OCI-LY1 (cell line): ENCODE results near the gene TCERG1.

ENCODE experiments used
- EZH2 ChIP-seq: fragments of 200-600 bp; sonication (generic), shearing (Covaris generic); IDR thresholded peaks from 2 replicates; pipeline ENCODE4 v1.8.0; 2017; ENCODE audit warnings: borderline replicate concordance, mixed run types, mild to moderate bottlenecking, antibody characterized with exemption, low read length, moderate library complexity, mixed read lengths
- TF ChIP-seq, protein P1 (sequence below): fragments of 200-600 bp; sonication (generic), shearing (Covaris generic); IDR thresholded peaks from 2 replicates; pipeline ENCODE4 v1.5.1; 2017; ENCODE audit warnings: mild to moderate bottlenecking, antibody characterized with exemption, low read length, moderate library complexity, mixed read lengths

DNA sequence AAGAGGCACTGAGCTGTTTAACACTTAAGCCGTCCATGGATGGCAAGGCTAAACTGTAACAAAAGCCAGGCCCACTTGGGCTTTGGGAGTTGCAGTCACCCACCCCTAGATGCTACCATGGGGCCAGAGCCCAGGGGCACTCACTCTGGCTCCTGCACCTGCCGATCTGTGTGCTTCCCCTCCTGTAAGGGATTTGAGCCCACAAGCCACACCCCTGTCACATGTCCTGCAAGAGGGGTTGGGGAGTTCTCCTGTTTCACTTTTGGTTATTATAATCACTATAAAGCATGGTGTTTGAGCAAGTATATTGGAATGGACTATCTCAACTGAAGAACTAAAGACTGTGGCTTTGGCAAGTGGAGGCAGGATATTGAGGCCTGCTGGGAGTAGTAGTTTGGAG is 82.9 kb downstream of the TCERG1 start:
- TF ChIP-seq, protein P1, sequence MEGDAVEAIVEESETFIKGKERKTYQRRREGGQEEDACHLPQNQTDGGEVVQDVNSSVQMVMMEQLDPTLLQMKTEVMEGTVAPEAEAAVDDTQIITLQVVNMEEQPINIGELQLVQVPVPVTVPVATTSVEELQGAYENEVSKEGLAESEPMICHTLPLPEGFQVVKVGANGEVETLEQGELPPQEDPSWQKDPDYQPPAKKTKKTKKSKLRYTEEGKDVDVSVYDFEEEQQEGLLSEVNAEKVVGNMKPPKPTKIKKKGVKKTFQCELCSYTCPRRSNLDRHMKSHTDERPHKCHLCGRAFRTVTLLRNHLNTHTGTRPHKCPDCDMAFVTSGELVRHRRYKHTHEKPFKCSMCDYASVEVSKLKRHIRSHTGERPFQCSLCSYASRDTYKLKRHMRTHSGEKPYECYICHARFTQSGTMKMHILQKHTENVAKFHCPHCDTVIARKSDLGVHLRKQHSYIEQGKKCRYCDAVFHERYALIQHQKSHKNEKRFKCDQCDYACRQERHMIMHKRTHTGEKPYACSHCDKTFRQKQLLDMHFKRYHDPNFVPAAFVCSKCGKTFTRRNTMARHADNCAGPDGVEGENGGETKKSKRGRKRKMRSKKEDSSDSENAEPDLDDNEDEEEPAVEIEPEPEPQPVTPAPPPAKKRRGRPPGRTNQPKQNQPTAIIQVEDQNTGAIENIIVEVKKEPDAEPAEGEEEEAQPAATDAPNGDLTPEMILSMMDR, result no peak
- TF ChIP-seq EZH2, result no peak
